WTC11 (cell line): ENCODE measurements around the gene PELI3.

ENCODE experiments used
- ELF4 ChIP-seq: sonication (generic); formaldehyde crosslinking; IDR thresholded peaks from 2 replicates; pipeline ENCODE4 v1.8.1; 2022; ENCODE audit warnings: low read depth, mild to moderate bottlenecking, moderate library complexity, missing genetic modification reagents
- FOXJ3 ChIP-seq: sonication (generic); formaldehyde crosslinking; IDR thresholded peaks from 2 replicates; pipeline ENCODE4 v1.9.0; 2021; ENCODE audit warnings: missing genetic modification reagents, mild to moderate bottlenecking, borderline replicate concordance
- IRF2 ChIP-seq: sonication (generic); formaldehyde crosslinking; IDR thresholded peaks from 2 replicates; pipeline ENCODE4 v1.8.0; 2022; ENCODE audit warnings: low read depth, missing genetic modification reagents, borderline replicate concordance
- NFYB ChIP-seq: sonication (generic); formaldehyde crosslinking; conservative IDR thresholded peaks from 2 replicates; pipeline ENCODE4 v1.8.0; 2022; ENCODE audit warnings: low read depth, missing genetic modification reagents
- NR1H2 ChIP-seq: sonication (generic); formaldehyde crosslinking; IDR thresholded peaks from 2 replicates; pipeline ENCODE4 v1.9.0; 2021; ENCODE audit warnings: mild to moderate bottlenecking, moderate library complexity, missing genetic modification reagents
- RELA ChIP-seq: sonication (generic); formaldehyde crosslinking; IDR thresholded peaks from 2 replicates; pipeline ENCODE4 v1.8.1; 2022; ENCODE audit warnings: missing genetic modification reagents, mild to moderate bottlenecking, borderline replicate concordance
- TF ChIP-seq, protein P1 (sequence below): fragments of 200-600 bp; IDR thresholded peaks from 2 replicates; pipeline ENCODE4 v1.8.0; 2022; ENCODE audit warnings: antibody characterized with exemption
- TF ChIP-seq, protein P2 (sequence below): sonication (generic); formaldehyde crosslinking; IDR thresholded peaks from 2 replicates; pipeline ENCODE4 v1.8.0; 2022; ENCODE audit warnings: mild to moderate bottlenecking, missing genetic modification reagents
- TF ChIP-seq, protein P3 (sequence below): sonication (generic); formaldehyde crosslinking; IDR thresholded peaks from 2 replicates; pipeline ENCODE4 v1.8.0; 2022; ENCODE audit warnings: mild to moderate bottlenecking, missing genetic modification reagents
- TF ChIP-seq, protein P4 (sequence below): sonication (generic); formaldehyde crosslinking; conservative IDR thresholded peaks from 2 replicates; pipeline ENCODE4 v1.8.1; 2022; ENCODE audit warnings: mild to moderate bottlenecking, missing genetic modification reagents
- TF ChIP-seq, protein P5 (sequence below): sonication (generic); formaldehyde crosslinking; IDR thresholded peaks from 2 replicates; pipeline ENCODE4 v1.8.1; 2023; ENCODE audit warnings: mild to moderate bottlenecking, missing genetic modification reagents
- TF ChIP-seq, protein P6 (sequence below): sonication (generic); formaldehyde crosslinking; IDR thresholded peaks from 2 replicates; pipeline ENCODE4 v1.8.0; 2022; ENCODE audit warnings: mild to moderate bottlenecking, missing genetic modification reagents
- TF ChIP-seq, protein P7 (sequence below): fragments of 250-450 bp; sonication (Bioruptor Pico); IDR thresholded peaks from 2 replicates; pipeline ENCODE4 v1.9.0; 2021; ENCODE audit warnings: mild to moderate bottlenecking

DNA sequence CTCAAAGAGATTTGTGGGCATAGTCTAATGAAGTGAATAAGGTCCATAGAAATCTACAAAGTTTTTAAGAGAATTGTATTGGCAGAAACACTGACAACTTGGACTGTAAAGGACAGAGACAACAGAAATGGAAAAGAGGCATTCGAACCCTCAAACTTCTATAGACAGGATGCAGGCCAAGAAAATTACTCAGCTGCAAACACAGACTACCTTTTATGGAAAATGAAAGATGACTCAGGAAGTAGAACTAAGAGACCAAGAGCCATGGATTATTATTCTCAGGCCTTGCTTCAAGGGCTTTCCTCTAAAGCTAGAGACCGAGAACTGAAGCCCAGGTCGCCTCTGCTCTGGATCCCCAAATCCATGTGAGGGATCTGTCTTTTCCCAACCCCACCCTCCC is 3.8 kb upstream of the PELI3 start:
- TF ChIP-seq, protein P1, sequence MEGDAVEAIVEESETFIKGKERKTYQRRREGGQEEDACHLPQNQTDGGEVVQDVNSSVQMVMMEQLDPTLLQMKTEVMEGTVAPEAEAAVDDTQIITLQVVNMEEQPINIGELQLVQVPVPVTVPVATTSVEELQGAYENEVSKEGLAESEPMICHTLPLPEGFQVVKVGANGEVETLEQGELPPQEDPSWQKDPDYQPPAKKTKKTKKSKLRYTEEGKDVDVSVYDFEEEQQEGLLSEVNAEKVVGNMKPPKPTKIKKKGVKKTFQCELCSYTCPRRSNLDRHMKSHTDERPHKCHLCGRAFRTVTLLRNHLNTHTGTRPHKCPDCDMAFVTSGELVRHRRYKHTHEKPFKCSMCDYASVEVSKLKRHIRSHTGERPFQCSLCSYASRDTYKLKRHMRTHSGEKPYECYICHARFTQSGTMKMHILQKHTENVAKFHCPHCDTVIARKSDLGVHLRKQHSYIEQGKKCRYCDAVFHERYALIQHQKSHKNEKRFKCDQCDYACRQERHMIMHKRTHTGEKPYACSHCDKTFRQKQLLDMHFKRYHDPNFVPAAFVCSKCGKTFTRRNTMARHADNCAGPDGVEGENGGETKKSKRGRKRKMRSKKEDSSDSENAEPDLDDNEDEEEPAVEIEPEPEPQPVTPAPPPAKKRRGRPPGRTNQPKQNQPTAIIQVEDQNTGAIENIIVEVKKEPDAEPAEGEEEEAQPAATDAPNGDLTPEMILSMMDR, result no peak
- TF ChIP-seq, protein P2, sequence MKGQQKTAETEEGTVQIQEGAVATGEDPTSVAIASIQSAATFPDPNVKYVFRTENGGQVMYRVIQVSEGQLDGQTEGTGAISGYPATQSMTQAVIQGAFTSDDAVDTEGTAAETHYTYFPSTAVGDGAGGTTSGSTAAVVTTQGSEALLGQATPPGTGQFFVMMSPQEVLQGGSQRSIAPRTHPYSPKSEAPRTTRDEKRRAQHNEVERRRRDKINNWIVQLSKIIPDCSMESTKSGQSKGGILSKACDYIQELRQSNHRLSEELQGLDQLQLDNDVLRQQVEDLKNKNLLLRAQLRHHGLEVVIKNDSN (CRISPR knock-in tag), result no peak
- TF ChIP-seq, protein P3, sequence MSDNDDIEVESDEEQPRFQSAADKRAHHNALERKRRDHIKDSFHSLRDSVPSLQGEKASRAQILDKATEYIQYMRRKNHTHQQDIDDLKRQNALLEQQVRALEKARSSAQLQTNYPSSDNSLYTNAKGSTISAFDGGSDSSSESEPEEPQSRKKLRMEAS (CRISPR knock-in tag), result no peak
- no peak for TF ChIP-seq NFYB (CRISPR knock-in tag)
- no peak for TF ChIP-seq ELF4
- TF ChIP-seq FOXJ3 (CRISPR knock-in tag), result no peak
- TF ChIP-seq NR1H2 (CRISPR knock-in tag), result no peak
- no peak for TF ChIP-seq RELA (CRISPR knock-in tag)
- TF ChIP-seq, protein P4, sequence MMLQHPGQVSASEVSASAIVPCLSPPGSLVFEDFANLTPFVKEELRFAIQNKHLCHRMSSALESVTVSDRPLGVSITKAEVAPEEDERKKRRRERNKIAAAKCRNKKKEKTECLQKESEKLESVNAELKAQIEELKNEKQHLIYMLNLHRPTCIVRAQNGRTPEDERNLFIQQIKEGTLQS (CRISPR knock-in tag), result no peak
- no peak for TF ChIP-seq IRF2 (CRISPR knock-in tag)
- TF ChIP-seq, protein P5, sequence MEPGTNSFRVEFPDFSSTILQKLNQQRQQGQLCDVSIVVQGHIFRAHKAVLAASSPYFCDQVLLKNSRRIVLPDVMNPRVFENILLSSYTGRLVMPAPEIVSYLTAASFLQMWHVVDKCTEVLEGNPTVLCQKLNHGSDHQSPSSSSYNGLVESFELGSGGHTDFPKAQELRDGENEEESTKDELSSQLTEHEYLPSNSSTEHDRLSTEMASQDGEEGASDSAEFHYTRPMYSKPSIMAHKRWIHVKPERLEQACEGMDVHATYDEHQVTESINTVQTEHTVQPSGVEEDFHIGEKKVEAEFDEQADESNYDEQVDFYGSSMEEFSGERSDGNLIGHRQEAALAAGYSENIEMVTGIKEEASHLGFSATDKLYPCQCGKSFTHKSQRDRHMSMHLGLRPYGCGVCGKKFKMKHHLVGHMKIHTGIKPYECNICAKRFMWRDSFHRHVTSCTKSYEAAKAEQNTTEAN (CRISPR knock-in tag), result no peak
- TF ChIP-seq, protein P6, sequence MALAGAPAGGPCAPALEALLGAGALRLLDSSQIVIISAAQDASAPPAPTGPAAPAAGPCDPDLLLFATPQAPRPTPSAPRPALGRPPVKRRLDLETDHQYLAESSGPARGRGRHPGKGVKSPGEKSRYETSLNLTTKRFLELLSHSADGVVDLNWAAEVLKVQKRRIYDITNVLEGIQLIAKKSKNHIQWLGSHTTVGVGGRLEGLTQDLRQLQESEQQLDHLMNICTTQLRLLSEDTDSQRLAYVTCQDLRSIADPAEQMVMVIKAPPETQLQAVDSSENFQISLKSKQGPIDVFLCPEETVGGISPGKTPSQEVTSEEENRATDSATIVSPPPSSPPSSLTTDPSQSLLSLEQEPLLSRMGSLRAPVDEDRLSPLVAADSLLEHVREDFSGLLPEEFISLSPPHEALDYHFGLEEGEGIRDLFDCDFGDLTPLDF, result no peak
- TF ChIP-seq, protein P7, sequence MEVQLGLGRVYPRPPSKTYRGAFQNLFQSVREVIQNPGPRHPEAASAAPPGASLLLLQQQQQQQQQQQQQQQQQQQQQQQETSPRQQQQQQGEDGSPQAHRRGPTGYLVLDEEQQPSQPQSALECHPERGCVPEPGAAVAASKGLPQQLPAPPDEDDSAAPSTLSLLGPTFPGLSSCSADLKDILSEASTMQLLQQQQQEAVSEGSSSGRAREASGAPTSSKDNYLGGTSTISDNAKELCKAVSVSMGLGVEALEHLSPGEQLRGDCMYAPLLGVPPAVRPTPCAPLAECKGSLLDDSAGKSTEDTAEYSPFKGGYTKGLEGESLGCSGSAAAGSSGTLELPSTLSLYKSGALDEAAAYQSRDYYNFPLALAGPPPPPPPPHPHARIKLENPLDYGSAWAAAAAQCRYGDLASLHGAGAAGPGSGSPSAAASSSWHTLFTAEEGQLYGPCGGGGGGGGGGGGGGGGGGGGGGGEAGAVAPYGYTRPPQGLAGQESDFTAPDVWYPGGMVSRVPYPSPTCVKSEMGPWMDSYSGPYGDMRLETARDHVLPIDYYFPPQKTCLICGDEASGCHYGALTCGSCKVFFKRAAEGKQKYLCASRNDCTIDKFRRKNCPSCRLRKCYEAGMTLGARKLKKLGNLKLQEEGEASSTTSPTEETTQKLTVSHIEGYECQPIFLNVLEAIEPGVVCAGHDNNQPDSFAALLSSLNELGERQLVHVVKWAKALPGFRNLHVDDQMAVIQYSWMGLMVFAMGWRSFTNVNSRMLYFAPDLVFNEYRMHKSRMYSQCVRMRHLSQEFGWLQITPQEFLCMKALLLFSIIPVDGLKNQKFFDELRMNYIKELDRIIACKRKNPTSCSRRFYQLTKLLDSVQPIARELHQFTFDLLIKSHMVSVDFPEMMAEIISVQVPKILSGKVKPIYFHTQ, result no peak
